GM12874 (cell line): Measurements from ENCODE around the gene RIC3.

Source experiments
- CTCF ChIP-seq: IDR thresholded peaks from 2 replicates; pipeline ENCODE4 v1.5.1; 2011; ENCODE audit warnings: low read depth, mild to moderate bottlenecking, control low read depth, low read length, moderate library complexity; ENCODE audit not compliant: insufficient read depth

Gene RIC3

GRCh38 chr11:8059030-8059429 is 109.8 kb downstream of the RIC3 start:
- no peak for TF ChIP-seq CTCF

- TF ChIP-seq CTCF, result no peak
Observed at GRCh38 chr11:8058216-8058615, 110.6 kb downstream of the RIC3 start.

GRCh38 chr11:8056810-8057463 is 111.9 kb downstream of the RIC3 start:
- no peak for TF ChIP-seq CTCF
